ENCODE results near the gene TMEM126B. TPM values are rescaled to one million over a fixed set of nuclear protein-coding genes. Genes with fewer than 3 reads are reported as not detected.

The TMEM126B gene
- 35.5 and 43.4 TPM in 2 replicates for total RNA-seq

- no peaks in the 10 kb centered on the region for H3K9me3 Mint-ChIP-seq
- POLR2A ChIA-PET: interaction anchor here (1.3 to 5.2 kb wide), 6 partner anchors 19 to 441 kb away, joined by 3 to 102 read pairs (median 6); partner anchors contain the start of genes CCDC83, CREBZF, PICALM and TMEM126A
- intact Hi-C loops (cut with micrococcal nuclease): loop anchor here (1.0 to 2.0 kb wide), 8 partner anchors 19 to 1409 kb away; partner anchors contain the start of genes CCDC83, EED, HIKESHI and PICALM
These were observed at the start of gene TMEM126B for GRCh38 chr11:85627998-85628770. Gene TMEM126B (plus strand): TSS chr11:85628593. CDS start chr11:85628608, 15 bp downstream.

GRCh38 chr11:85582111-85582510 is 46.3 kb upstream of the TMEM126B start:
- intact Hi-C loops (cut with micrococcal nuclease): no loop called here
- TF ChIP-seq, protein P1, sequence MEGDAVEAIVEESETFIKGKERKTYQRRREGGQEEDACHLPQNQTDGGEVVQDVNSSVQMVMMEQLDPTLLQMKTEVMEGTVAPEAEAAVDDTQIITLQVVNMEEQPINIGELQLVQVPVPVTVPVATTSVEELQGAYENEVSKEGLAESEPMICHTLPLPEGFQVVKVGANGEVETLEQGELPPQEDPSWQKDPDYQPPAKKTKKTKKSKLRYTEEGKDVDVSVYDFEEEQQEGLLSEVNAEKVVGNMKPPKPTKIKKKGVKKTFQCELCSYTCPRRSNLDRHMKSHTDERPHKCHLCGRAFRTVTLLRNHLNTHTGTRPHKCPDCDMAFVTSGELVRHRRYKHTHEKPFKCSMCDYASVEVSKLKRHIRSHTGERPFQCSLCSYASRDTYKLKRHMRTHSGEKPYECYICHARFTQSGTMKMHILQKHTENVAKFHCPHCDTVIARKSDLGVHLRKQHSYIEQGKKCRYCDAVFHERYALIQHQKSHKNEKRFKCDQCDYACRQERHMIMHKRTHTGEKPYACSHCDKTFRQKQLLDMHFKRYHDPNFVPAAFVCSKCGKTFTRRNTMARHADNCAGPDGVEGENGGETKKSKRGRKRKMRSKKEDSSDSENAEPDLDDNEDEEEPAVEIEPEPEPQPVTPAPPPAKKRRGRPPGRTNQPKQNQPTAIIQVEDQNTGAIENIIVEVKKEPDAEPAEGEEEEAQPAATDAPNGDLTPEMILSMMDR (IDR thresholded peaks at IDR 0.05): no peak
- ChIA-PET POLR2A (no interaction called here), CTCF (no interaction called here)
- H3K4me3 Mint-ChIP-seq: no peak overlapping the region
- H3K27ac Mint-ChIP-seq: no peak overlapping the region
- ATAC-seq (ENCODE audit: low read depth) (no peak), DNase-seq (no peak)
- H3K27me3 Mint-ChIP-seq: no peaks in the 10 kb centered on the region
- peaks cover 8% of the 10 kb centered on the region for H3K9me3 Mint-ChIP-seq
- H3K4me1 Mint-ChIP-seq: no peaks in the 10 kb centered on the region
- H3K36me3 Mint-ChIP-seq (ENCODE audit: low read depth): no peaks in the 10 kb centered on the region

More at GRCh38 chr11:85627998-85628770, at the start of gene TMEM126B:
- peak; percentile 89 for DNase-seq
- peak within 1 kb of the TSS; percentile 99 for H3K4me3 Mint-ChIP-seq
- peak; percentile 98 for ATAC-seq (ENCODE audit: low read depth)
- TF ChIP-seq, protein P1 (IDR thresholded peaks at IDR 0.05): no peak
- peak within 1 kb of the TSS; percentile 94 for H3K27ac Mint-ChIP-seq
- CTCF ChIA-PET: interaction anchor here (2.6 kb wide), 1 partner anchor 20 kb away, joined by 16 read pairs; the partner anchor contains the start of gene TMEM126A
- H3K27me3 Mint-ChIP-seq: peaks cover 2% of the 10 kb centered on the region
- peaks cover 28% of the 10 kb centered on the region for H3K4me1 Mint-ChIP-seq
- H3K36me3 Mint-ChIP-seq (ENCODE audit: low read depth): peaks cover 32% of the 10 kb centered on the region

- Mint-ChIP-seq H3K4me3 (no peak overlapping the region), H3K9me3 (peaks cover 18% of the 10 kb centered on the region), H3K4me1 (no peaks in the 10 kb centered on the region), H3K36me3 (ENCODE audit: low read depth) (peaks cover 6% of the 10 kb centered on the region), H3K27ac (no peak overlapping the region), H3K27me3 (peaks cover 2% of the 10 kb centered on the region)
- TF ChIP-seq, protein P1 (IDR thresholded peaks at IDR 0.05): no peak
- POLR2A ChIA-PET: no interaction called here
- CTCF ChIA-PET: interaction anchor here (0.8 to 4.2 kb wide), 5 partner anchors 809 to 1282 kb away, joined by 3 to 35 read pairs (median 3); no protein-coding TSS in a partner anchor
- intact Hi-C loops (cut with micrococcal nuclease): no loop called here
- DNase-seq: no peak
- ATAC-seq (ENCODE audit: low read depth): no peak
These were observed 39.0 kb upstream of the TMEM126B start for GRCh38 chr11:85589373-85589772.

DNA sequence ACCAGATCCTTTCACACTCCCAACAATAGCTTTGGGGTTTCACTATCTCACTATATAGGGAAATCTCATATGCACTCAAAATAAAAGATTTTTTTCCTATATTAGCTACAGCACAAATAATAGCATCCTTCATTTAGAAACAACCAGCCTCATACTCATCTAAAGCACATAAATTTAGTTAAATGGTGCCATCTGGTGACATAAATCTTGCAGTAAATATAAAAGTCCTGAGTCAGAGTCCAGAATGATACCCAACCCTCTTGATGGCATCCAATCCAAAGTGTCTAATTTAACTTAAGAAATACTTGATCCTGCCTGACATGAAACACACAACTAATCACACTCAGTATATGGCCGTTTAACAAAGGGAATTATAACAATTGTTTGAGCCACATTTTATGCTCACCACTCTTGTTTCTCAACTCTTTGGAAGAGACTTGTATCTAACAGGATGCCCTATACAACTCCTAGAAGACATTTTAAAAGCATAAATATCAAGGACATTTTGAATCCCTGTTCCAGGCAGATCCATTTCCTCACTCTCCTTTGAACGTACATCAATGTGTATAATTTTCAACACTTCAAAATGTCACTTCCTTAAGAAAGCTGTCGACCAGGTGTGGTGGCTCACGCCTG is 37.4 kb upstream of the TMEM126B start:
- H3K4me1 Mint-ChIP-seq: no peaks in the 10 kb centered on the region
- ATAC-seq (ENCODE audit: low read depth) (no peak), DNase-seq (no peak)
- POLR2A ChIA-PET: no interaction called here
- peaks cover 2% of the 10 kb centered on the region for H3K27me3 Mint-ChIP-seq
- CTCF ChIA-PET: interaction anchor here (0.7 to 4.2 kb wide), 5 partner anchors 810 to 1206 kb away, joined by 3 to 35 read pairs (median 8); no protein-coding TSS in a partner anchor
- peaks cover 18% of the 10 kb centered on the region for H3K9me3 Mint-ChIP-seq
- peaks cover 6% of the 10 kb centered on the region for H3K36me3 Mint-ChIP-seq (ENCODE audit: low read depth)
- intact Hi-C loops (cut with micrococcal nuclease): loop anchor here (1.0 to 10.0 kb wide), 4 partner anchors 811 to 1834 kb away; no protein-coding TSS in a partner anchor
- H3K4me3 Mint-ChIP-seq: no peak overlapping the region
- TF ChIP-seq, protein P1 (IDR thresholded peaks at IDR 0.05): no peak
- no peak overlapping the region for H3K27ac Mint-ChIP-seq

All from activated B cell treated with CpG ODN at 0.5 μM for 24 hours (primary cell).